BE2C (cell line): ENCODE results near the gene IER3.
A peak's percentile ranks its signal among the peaks of the same experiment; 100 is the strongest.
"Not testable (repeated sequence)": the region's sequence is repeated elsewhere in the genome, so short reads cannot be mapped to it uniquely, and the experiment has no call there.

Experiments used
- DNase-seq: peaks from one replicate; pipeline ENCODE4 v3.0.0-alpha.2; 2020
- H3K27me3 ChIP-seq: fragments of 250-450 bp; sonication (Bioruptor Pico); 2 replicates; pipeline ENCODE4 v1.5.1; 2020; ENCODE audit warnings: mild to moderate bottlenecking
- H3K36me3 ChIP-seq: fragments of 250-450 bp; sonication (Bioruptor Pico); 2 replicates; pipeline ENCODE4 v1.5.1; 2020; ENCODE audit warnings: mild to moderate bottlenecking
- H3K4me1 ChIP-seq: fragments of 250-450 bp; sonication (Bioruptor Pico); 2 replicates; pipeline ENCODE4 v1.5.1; 2020
- H3K4me3 ChIP-seq: 2 replicates; pipeline ENCODE4 v1.5.1; 2011; ENCODE audit warnings: low read depth, low read length
- H3K9me3 ChIP-seq: fragments of 250-450 bp; sonication (Bioruptor Pico); 2 replicates; pipeline ENCODE4 v1.5.1; 2020
- TF ChIP-seq, protein P1 (sequence below): IDR thresholded peaks from 2 replicates; pipeline ENCODE4 v1.5.1; 2012; ENCODE audit warnings: mild to moderate bottlenecking, low read depth, low read length

The IER3 gene

DNA sequence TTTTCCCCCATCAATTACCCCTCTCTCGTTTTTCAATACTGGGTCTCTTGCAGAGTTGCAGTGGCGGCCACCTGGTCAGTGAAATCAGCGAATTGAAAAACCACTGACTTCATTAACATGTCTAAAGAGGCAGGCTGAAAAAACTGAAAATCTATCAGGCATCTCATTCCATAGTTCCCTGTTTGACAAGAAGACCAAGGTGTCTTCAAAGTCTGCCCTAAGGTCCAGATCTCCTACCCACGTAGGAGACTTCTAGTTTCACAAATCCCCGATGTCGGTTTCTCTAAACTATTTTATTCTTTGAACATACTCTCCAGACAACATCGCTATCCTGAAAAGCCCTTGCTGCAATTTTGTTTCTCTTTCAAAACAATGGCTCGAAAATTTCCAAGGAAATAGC is 25.0 kb downstream of the IER3 start:
- H3K36me3 ChIP-seq = peaks cover 39% of the 10 kb centered on the region

DNA sequence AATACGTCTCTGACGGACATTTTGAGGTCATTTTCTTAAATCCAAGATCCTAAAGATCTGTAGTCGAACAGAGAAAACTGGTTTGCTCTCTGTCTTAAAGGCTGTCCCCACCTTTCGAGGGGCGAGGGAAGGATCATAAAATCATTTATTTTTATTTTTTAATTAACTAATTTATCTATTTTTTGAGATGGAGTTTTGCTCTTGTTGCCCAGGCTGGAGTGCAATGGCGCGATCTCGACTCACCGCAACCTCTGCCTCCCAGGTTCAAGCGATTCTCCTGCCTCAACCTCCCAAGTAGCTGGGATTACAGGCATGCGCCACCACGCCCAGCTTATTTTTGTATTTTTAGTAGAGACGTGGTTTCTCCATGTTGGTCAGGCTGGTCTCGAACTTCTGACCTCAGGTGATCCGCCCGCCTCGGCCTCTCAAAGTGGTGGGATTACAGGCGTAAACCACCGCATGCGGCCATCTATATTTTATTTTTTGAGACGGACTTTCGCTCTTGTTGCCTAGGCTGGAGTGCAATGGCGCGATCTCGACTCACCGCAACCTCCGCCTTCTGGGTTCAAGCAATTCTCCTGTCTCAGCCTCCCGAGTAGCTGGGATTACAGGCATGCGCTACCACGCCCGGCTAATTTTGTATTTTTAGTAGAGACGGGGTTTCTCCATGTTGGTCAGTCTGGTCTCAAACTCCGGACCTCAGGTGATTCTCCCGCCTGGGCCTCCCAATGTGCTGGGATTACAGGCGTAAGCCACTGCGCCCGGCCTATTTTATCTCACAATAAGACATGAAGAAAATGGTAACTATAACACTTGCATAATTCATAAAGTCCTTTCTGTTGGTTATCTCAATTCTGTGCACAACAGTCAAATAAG is 26.3 kb downstream of the IER3 start:
- Histone ChIP-seq H3K4me3 (peak overlapping the region; percentile 75), H3K36me3 (peaks cover 34% of the 10 kb centered on the region)
- not testable (repeated sequence) for H3K27me3 ChIP-seq, H3K4me1 ChIP-seq, DNase-seq, H3K9me3 ChIP-seq

More for the DNA sequence above, 25.0 kb downstream of the IER3 start:
- TF ChIP-seq, protein P1, sequence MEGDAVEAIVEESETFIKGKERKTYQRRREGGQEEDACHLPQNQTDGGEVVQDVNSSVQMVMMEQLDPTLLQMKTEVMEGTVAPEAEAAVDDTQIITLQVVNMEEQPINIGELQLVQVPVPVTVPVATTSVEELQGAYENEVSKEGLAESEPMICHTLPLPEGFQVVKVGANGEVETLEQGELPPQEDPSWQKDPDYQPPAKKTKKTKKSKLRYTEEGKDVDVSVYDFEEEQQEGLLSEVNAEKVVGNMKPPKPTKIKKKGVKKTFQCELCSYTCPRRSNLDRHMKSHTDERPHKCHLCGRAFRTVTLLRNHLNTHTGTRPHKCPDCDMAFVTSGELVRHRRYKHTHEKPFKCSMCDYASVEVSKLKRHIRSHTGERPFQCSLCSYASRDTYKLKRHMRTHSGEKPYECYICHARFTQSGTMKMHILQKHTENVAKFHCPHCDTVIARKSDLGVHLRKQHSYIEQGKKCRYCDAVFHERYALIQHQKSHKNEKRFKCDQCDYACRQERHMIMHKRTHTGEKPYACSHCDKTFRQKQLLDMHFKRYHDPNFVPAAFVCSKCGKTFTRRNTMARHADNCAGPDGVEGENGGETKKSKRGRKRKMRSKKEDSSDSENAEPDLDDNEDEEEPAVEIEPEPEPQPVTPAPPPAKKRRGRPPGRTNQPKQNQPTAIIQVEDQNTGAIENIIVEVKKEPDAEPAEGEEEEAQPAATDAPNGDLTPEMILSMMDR = no peak
- Histone ChIP-seq H3K4me1 (peaks cover 6% of the 10 kb centered on the region), H3K27me3 (peaks cover 3% of the 10 kb centered on the region), H3K9me3 (no peaks in the 10 kb centered on the region), H3K4me3 (peak overlapping the region; percentile 96)
- no peak for DNase-seq

DNA sequence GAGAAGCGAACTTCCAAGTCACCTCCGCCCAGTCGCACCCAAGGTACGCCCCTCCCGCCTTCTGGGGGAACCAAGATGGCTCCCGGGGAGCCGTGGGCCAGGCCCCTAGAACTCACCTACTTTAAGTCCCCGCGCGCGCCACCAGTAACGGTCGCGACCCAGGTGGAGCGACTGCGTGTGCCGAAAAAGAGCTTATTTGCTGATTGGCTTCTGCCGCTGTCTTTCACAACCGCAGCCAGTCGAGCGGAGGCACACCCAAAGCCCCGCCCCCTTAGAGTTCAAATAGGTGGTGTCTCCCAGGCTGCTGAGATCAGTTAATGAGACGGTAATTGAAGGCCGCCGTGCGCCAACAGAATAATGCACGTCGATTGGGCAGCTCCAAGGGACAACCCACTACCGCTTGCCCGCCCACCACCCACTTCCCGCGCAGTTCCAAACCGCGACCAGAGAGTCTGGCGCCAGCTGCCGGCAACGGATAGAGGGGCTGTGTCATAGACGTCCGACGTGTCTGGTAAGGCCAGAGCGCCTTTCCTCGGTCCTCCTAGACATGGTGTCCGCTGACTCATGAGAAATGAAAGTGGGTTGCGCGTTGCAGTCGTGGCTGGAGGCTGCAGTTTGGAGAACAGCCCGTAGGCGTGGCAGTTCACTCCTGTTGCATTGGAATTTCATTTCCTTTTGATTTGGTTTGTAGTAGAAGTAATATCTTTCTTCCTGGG is 27.1 kb downstream of the IER3 start, which contains the start of gene MDC1:
TSS of gene MDC1 (minus strand) at position 153 of the 716 bp plus-strand sequence. CDS start 2,106 bp downstream, outside the sequence.
- peak; percentile 99 for DNase-seq
- Histone ChIP-seq H3K4me1 (no peaks in the 10 kb centered on the region; the same call in 1 of the 2 replicates), H3K36me3 (peaks cover 34% of the 10 kb centered on the region), H3K27me3 (peaks cover 3% of the 10 kb centered on the region), H3K9me3 (no peaks in the 10 kb centered on the region), H3K4me3 (peak within 1 kb of the TSS; percentile 75)
- TF ChIP-seq, protein P1 = peak; percentile 40

DNA sequence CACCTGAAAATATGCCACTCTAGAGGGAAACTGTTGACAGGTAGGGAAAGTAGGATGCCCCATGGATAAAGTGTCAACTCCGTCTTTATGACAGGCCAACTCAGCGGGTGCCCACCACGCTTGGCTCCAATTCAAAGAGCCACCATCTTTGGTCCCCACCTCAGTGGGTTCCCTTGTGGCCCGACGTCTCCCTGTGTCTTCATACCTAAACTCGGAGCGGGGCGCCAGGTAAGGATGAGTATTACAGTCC is 27.5 kb downstream of the IER3 start:
- TF ChIP-seq, protein P1 = no peak
- peak overlapping the region; percentile 70 for H3K4me3 ChIP-seq
- DNase-seq = no peak
- no peaks in the 10 kb centered on the region; the same call in 1 of the 2 replicates for H3K4me1 ChIP-seq
- peaks cover 34% of the 10 kb centered on the region for H3K36me3 ChIP-seq
- H3K9me3 ChIP-seq = no peaks in the 10 kb centered on the region
- peaks cover 3% of the 10 kb centered on the region for H3K27me3 ChIP-seq

DNA sequence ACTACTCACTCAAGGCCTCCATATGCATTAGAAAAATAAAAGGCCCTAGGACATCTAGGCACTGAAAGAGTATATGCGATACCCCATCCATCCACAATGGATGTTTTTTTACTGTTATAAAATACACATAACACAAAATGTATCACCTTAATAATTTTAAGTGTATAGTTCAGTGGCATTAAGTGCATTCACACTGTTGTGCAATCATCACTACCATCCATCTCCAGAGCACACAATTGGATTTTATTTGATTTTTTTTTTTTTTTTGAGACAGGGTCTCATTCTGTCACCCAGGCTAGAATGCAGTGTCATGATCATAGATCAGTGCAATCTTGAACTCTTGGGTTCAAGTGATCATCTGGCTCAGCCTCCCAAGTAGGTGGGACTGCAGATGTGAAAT is 30.1 kb downstream of the IER3 start:
- H3K4me1 ChIP-seq = no peaks in the 10 kb centered on the region; the same call in 1 of the 2 replicates

DNA sequence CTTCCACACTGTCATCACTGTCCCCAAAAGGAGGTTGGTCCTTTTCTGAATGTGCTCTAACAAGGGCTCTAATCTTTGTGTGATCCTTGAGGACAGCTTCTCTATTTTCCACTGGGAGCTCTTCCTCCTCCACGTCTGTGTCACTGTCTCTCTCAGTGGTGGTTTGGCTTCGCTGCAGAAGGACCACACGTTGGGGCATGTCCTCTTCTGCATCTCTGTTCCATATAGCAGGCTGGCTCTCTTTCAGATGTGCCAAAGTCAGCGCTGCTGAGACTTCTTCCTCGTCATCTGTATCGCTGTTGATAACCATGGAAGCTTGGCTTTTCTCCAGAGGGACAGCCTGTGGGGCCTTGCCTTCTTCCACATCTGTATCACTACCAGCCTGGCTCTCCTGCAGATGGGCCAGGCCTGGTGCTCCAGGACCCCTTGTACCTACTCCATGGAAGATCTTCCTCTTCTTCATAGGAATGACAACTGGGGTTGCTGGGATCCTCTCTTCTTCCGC is 31.9 kb downstream of the IER3 start:
- no peak for DNase-seq
- no peaks in the 10 kb centered on the region for H3K9me3 ChIP-seq
- H3K27me3 ChIP-seq = no peaks in the 10 kb centered on the region
- H3K4me1 ChIP-seq = no peaks in the 10 kb centered on the region
- H3K36me3 ChIP-seq = peaks cover 57% of the 10 kb centered on the region
- TF ChIP-seq, protein P1 = no peak
- no peak overlapping the region for H3K4me3 ChIP-seq

More for the DNA sequence above, 30.1 kb downstream of the IER3 start:
- Histone ChIP-seq H3K4me3 (no peak overlapping the region), H3K9me3 (no peaks in the 10 kb centered on the region), H3K27me3 (no peaks in the 10 kb centered on the region), H3K36me3 (peaks cover 45% of the 10 kb centered on the region)
- DNase-seq = no peak
- TF ChIP-seq, protein P1 = no peak
